ENCODE measurements around the gene ZFP62.

- no peak for TF ChIP-seq CTCF (conservative IDR thresholded peaks at IDR 0.05 in 1 of 2, IDR thresholded peaks at IDR 0.05 in 1 of 2; ENCODE audit: low read depth in 1 of 2, low read length in 2 of 2)
- TF ChIP-seq EZH2 (IDR thresholded peaks at IDR 0.05; ENCODE audit: low read length, missing control alignments): no peak
These were observed 40.2 kb downstream of the ZFP62 start for GRCh38 chr5:180820788-180821321.
